ENCODE data around the gene MED13L. TPM values are rescaled to one million over a fixed set of nuclear protein-coding genes. Genes with fewer than 3 reads are reported as not detected.
A peak's percentile ranks its signal among the peaks of the same experiment; 100 is the strongest.

Gene MED13L
- total and polyA plus RNA-seq, 2 of the 8 experiments (the other 6 are each of a cell fraction or from before 2014, with no cell fraction given) = 15.9 to 51.7 TPM

DNA sequence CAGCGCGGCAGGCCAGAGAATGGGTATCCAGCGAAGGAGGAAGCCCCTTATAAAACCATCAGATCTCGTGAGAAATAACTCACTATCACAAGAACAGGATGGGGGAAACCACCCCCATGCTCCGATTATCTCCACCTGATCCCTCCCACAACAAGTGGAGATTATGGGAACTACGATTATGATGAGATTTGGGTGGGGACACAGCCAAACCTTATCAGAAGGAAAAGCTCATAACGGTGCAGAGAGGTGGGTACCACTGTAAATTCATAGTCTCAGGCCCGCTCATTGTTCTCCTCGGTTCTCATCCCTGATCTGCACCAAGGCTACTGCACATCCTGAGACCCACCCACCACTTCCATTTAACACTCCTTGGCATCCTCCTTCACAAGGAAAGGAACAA lies 326.5 kb downstream of the MED13L start:
- Histone ChIP-seq H3K23ac (ENCODE audit: insufficient read length) (no peak overlapping the region), H3K4me1 (replicated peaks in 1 of 4; ENCODE audit: control insufficient read depth in 3 of 4, insufficient read depth in 4 of 4, low read length in 3 of 4) (peaks cover 2 to 10% (median 3%) of the 10 kb centered on the region in 4 experiments; a peak in 6 of 7 replicates), H4K5ac (ENCODE audit: insufficient read length, low read depth, low read length) (no peak overlapping the region), H4K8ac (ENCODE audit: extremely low read depth, insufficient read depth, low read length) (no peak overlapping the region), H2BK5ac (ENCODE audit: low read depth, low read length) (no peak overlapping the region), H3K4ac (replicated peaks; ENCODE audit: insufficient read length, low read depth, low read length) (no peak overlapping the region), H3K27ac (ENCODE audit: low read depth, low read length) (no peak overlapping the region), H3K9ac (replicated peaks in 1 of 4; ENCODE audit: extremely low read depth in 1 of 4, low read depth in 3 of 4, low read length in 3 of 4) (no peak overlapping the region), H3K56ac (replicated peaks; ENCODE audit: insufficient read length, low read depth, low read length) (no peak overlapping the region), H2BK20ac (ENCODE audit: low read length) (no peak overlapping the region), H4K20me1 (replicated peaks in 1 of 2; ENCODE audit: control insufficient read depth in 1 of 2, insufficient read depth in 2 of 2, low read length in 2 of 2) (no peaks in the 10 kb centered on the region), H4K91ac (replicated peaks; ENCODE audit: insufficient read length, low read length) (no peak overlapping the region), H3K4me3 (ENCODE audit: extremely low read depth in 1 of 4, insufficient read depth in 2 of 4, low read depth in 3 of 4, low read length in 4 of 4) (no peak overlapping the region), H3K79me1 (ENCODE audit: low read depth, low read length) (no peaks in the 10 kb centered on the region), H2BK12ac (ENCODE audit: low read depth, low read length) (0 out of 2 replicates have a peak overlapping the region, but pooled peaks have one; percentile 23), H2BK120ac (replicated peaks; ENCODE audit: low read depth, low read length) (no peak overlapping the region), H3K23me2 (ENCODE audit: low read depth, low read length) (no peaks in the 10 kb centered on the region), H2BK15ac (ENCODE audit: low read length) (no peak overlapping the region), H3K27me3 (replicated peaks in 1 of 4; ENCODE audit: control insufficient read depth in 3 of 4, extremely low read depth in 1 of 4, insufficient read depth in 3 of 4, low read length in 3 of 4) (no peaks in the 10 kb centered on the region), H3K9me3 (ENCODE audit: insufficient read depth in 2 of 2, low read depth in 1 of 2, low read length in 1 of 2) (no peaks in the 10 kb centered on the region), H3K36me3 (ENCODE audit: control insufficient read depth in 2 of 4, insufficient read depth in 4 of 4, low read length in 3 of 4) (no peaks in the 10 kb centered on the region), H3K4me2 (ENCODE audit: insufficient read depth in 1 of 2, low read depth in 2 of 2, low read length in 2 of 2) (no peak overlapping the region), H3K18ac (ENCODE audit: extremely low read depth, low read length) (no peak overlapping the region), H2AK5ac (ENCODE audit: low read depth, low read length) (no peak overlapping the region), H3K14ac (ENCODE audit: insufficient read length) (no peak overlapping the region), H2AFZ (ENCODE audit: low read length) (no peak overlapping the region), H3K79me2 (ENCODE audit: control insufficient read depth in 1 of 2, insufficient read depth in 2 of 2, low read length in 2 of 2) (no peaks in the 10 kb centered on the region)
- FAIRE-seq = no peak
- WGBS, 2 experiments (ENCODE audit: extremely low coverage in 1 of 2, insufficient coverage in 1 of 2, insufficient read length in 1 of 2, insufficient replicate concordance in 2 of 2, low coverage in 1 of 2, low lambda C conversion rate in 2 of 2, missing lambda C conversion rate in 1 of 2) = 92% methylated on average over 9 of the region's 9 CpGs; no CpG with 5 or more reads in 1 of the 2 experiments
- TF ChIP-seq, protein P1, sequence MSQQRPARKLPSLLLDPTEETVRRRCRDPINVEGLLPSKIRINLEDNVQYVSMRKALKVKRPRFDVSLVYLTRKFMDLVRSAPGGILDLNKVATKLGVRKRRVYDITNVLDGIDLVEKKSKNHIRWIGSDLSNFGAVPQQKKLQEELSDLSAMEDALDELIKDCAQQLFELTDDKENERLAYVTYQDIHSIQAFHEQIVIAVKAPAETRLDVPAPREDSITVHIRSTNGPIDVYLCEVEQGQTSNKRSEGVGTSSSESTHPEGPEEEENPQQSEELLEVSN (IDR thresholded peaks at IDR 0.05) = no peak
- TF ChIP-seq ASH2L (IDR thresholded peaks at IDR 0.05; ENCODE audit: low read length) (no peak), JUND (IDR thresholded peaks at IDR 0.05; ENCODE audit: low read length) (no peak), TAF7 (optimal IDR thresholded peaks at IDR 0.05; ENCODE audit: borderline replicate concordance, low read depth, low read length) (no peak), NANOG (IDR thresholded peaks at IDR 0.05; ENCODE audit: insufficient read depth, low read depth, low read length, poor library complexity, severe bottlenecking) (no peak)
- TF ChIP-seq, protein P2, sequence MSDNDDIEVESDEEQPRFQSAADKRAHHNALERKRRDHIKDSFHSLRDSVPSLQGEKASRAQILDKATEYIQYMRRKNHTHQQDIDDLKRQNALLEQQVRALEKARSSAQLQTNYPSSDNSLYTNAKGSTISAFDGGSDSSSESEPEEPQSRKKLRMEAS (IDR thresholded peaks at IDR 0.05) = no peak
- CTCF ChIA-PET (ENCODE audit: partially characterized antibody) = interaction anchor here (0.6 to 2.9 kb wide), 7 partner anchors 17 to 1084 kb away, joined by 3 to 7 read pairs (median 3); no protein-coding TSS in a partner anchor
- DNase-seq (ENCODE audit: low read depth in 1 of 2, low spot score in 2 of 2) = no peak
- POLR2A ChIA-PET (ENCODE audit: partially characterized antibody) = interaction anchor here (1.8 kb wide), 1 partner anchor 33 kb away, joined by 4 read pairs; no protein-coding TSS in a partner anchor
